Tibial artery (tissue), 4 donors: ENCODE measurements around the gene FERMT1.

Experiments used
- DNase-seq, 2 donors: peaks; one replicate each; pipeline ENCODE4 v3.0.0-alpha.2; 2019
- H3K27ac ChIP-seq, 2 donors: fragments of 200-600 bp; sonication (generic) in 1 of 2; 1 replicate in 1 of 2; 2 replicates in 1 of 2; pipeline ENCODE4 v1.5.1; 2018 to 2019; ENCODE audit warnings: mild to moderate bottlenecking in 1 of 2
- H3K27me3 ChIP-seq, 2 donors: fragments of 200-600 bp; sonication (generic) in 1 of 2; one replicate each; pipeline versions ENCODE4 v1.5.1 to v1.6.0; 2016 to 2019
- H3K36me3 ChIP-seq, 3 donors: fragments of 200-600 bp; sonication (generic) in 2 of 3; one replicate each; pipeline ENCODE4 v1.5.1; 2016 to 2019; ENCODE audit warnings: mild to moderate bottlenecking in 2 of 3
- H3K4me1 ChIP-seq, 4 donors: fragments of 200-600 bp; sonication (generic) in 2 of 4; 1 replicate in 3 of 4; 2 replicates in 1 of 4; pipeline ENCODE4 v1.5.1; 2016 to 2019
- H3K4me3 ChIP-seq, 2 donors: fragments of 200-600 bp; sonication (generic) in 1 of 2; 1 replicate in 1 of 2; 2 replicates in 1 of 2; pipeline ENCODE4 v1.5.1; 2018 to 2019; ENCODE audit warnings: mild to moderate bottlenecking in 2 of 2
- H3K9me3 ChIP-seq, 3 donors: fragments of 200-600 bp; sonication (generic) in 1 of 3; one replicate each; pipeline ENCODE4 v1.5.1; 2016 to 2019
- intact Hi-C: fragments of 100-400 bp; cut with DNase I; formaldehyde crosslinking; loops from one replicate; pipeline ENCODE4 v1.15.0; 2023; ENCODE audit warnings: low total_unique reads
- TF ChIP-seq, protein P1 (sequence below), 2 experiments: fragments of 200-600 bp in 1 of 2; fragments of 450-650 bp in 1 of 2; IDR thresholded peaks; one replicate each; pipeline ENCODE4 v1.5.1; 2017 to 2019; ENCODE audit warnings: antibody characterized with exemption in 2 of 2, mild to moderate bottlenecking in 1 of 2, moderate library complexity in 1 of 2

FERMT1 gene, protein sequence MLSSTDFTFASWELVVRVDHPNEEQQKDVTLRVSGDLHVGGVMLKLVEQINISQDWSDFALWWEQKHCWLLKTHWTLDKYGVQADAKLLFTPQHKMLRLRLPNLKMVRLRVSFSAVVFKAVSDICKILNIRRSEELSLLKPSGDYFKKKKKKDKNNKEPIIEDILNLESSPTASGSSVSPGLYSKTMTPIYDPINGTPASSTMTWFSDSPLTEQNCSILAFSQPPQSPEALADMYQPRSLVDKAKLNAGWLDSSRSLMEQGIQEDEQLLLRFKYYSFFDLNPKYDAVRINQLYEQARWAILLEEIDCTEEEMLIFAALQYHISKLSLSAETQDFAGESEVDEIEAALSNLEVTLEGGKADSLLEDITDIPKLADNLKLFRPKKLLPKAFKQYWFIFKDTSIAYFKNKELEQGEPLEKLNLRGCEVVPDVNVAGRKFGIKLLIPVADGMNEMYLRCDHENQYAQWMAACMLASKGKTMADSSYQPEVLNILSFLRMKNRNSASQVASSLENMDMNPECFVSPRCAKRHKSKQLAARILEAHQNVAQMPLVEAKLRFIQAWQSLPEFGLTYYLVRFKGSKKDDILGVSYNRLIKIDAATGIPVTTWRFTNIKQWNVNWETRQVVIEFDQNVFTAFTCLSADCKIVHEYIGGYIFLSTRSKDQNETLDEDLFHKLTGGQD

DNA sequence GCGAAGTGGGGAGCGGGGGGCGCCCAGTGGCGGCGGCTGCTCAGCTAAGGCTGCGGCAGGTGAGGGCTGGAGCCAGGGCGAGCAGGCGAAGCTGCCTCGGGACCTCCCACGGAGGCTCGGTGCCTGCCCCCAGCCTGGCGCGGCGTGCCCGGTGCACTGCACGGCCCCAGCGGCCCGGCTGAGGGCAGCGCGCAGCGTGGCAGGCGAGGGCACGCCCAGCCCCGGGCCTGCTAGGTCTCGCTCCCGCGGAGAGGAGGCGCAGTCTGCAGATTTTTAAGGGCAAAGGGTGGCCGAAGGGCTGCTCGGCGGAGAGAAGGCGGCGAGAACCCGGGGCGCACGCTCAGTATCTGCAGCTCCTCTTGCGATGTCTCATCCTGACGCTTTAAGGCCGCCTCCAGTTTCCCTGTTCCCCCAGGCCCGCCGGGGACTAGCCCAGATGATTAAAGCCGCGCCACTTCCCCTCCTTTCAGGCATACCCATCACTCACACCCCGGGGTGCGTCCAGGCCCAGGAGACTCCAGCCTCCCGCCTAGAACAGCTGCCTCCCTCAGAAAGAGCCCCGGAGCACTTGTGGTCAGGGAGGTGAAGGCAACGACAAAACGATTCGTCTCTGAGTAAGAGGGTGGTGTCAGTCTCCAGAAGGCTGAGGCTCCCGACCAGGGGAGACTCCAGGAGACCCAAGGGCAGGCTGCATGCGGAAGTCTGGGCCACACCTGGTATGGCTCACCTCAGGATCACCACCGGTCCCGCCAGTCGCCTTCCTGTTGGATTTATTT is at the start of gene FERMT1:
TSS of gene FERMT1 (minus strand) at position 158 of the 776 bp plus-strand sequence. CDS start 3,476 bp downstream, outside the sequence.
- Histone ChIP-seq H3K27me3 (peaks cover 0 to 31% of the 10 kb centered on the region in 2 donors), H3K9me3 (no peaks in the 10 kb centered on the region), H3K27ac (no peak within 1 kb of the TSS), H3K36me3 (no peaks in the 10 kb centered on the region), H3K4me1 (peaks cover 0 to 17% (median 13%) of the 10 kb centered on the region in 4 donors), H3K4me3 (peak within 1 kb of the TSS; percentile 40 to 49)
- intact Hi-C loops: no loop called here
- DNase-seq: no peak
- TF ChIP-seq, protein P1, sequence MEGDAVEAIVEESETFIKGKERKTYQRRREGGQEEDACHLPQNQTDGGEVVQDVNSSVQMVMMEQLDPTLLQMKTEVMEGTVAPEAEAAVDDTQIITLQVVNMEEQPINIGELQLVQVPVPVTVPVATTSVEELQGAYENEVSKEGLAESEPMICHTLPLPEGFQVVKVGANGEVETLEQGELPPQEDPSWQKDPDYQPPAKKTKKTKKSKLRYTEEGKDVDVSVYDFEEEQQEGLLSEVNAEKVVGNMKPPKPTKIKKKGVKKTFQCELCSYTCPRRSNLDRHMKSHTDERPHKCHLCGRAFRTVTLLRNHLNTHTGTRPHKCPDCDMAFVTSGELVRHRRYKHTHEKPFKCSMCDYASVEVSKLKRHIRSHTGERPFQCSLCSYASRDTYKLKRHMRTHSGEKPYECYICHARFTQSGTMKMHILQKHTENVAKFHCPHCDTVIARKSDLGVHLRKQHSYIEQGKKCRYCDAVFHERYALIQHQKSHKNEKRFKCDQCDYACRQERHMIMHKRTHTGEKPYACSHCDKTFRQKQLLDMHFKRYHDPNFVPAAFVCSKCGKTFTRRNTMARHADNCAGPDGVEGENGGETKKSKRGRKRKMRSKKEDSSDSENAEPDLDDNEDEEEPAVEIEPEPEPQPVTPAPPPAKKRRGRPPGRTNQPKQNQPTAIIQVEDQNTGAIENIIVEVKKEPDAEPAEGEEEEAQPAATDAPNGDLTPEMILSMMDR (IDR thresholded peaks at IDR 0.05): no peak

DNA sequence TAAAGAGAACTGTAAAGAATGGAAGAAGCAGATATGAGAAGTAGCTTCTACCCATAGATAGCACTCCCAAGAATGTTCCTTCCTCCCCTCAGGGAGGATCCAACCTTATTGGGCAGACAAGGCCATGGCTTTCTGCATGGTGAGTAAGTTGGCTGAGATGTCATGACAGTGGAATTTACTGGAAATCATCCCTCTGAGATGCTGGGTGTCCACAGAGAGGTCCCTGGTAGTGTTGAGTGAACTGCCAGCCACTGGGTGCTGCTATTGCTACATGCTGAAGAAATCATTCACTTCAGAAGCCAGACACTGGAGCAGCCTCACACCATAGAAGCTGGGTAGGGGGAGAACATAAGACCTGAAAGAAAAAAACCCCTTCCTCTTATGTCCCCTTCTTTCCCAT is 46.4 kb upstream of the FERMT1 start:
- DNase-seq: no peak
- H3K9me3 ChIP-seq: no peaks in the 10 kb centered on the region
- H3K27ac ChIP-seq: no peak overlapping the region
- TF ChIP-seq, protein P1 (IDR thresholded peaks at IDR 0.05): no peak
- intact Hi-C loops: no loop called here
- H3K36me3 ChIP-seq: no peaks in the 10 kb centered on the region
- no peak overlapping the region for H3K4me3 ChIP-seq
- H3K27me3 ChIP-seq: no peaks in the 10 kb centered on the region
- peaks cover 0 to 15% (median 9%) of the 10 kb centered on the region in 4 donors for H3K4me1 ChIP-seq

DNA sequence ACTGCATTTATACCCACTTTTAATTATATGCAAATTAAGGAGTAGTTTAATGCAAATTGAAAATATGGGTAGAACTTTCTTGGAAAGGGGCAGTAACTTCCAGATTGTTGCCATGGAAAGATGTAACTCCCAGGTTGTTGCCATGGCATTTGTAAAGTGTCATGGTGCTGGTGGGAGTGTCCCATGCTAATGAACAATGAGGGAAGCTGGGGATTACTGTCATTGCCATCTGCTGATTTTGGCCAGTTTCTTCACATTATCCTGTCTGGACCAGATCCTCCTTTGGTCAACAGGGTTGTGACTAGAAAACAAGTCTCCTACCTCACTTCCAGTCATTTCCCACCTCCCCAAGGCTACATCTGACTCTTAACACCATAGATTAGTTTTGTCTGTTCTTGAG is 45.4 kb upstream of the FERMT1 start:
- DNase-seq: no peak
- H3K27ac ChIP-seq: no peak overlapping the region
- intact Hi-C loops: no loop called here
- TF ChIP-seq, protein P1 (IDR thresholded peaks at IDR 0.05): no peak
- no peaks in the 10 kb centered on the region for H3K36me3 ChIP-seq
- no peak overlapping the region for H3K4me3 ChIP-seq
- H3K4me1 ChIP-seq: peaks cover 0 to 16% (median 10%) of the 10 kb centered on the region in 4 donors
- H3K27me3 ChIP-seq: no peaks in the 10 kb centered on the region
- no peaks in the 10 kb centered on the region for H3K9me3 ChIP-seq

DNA sequence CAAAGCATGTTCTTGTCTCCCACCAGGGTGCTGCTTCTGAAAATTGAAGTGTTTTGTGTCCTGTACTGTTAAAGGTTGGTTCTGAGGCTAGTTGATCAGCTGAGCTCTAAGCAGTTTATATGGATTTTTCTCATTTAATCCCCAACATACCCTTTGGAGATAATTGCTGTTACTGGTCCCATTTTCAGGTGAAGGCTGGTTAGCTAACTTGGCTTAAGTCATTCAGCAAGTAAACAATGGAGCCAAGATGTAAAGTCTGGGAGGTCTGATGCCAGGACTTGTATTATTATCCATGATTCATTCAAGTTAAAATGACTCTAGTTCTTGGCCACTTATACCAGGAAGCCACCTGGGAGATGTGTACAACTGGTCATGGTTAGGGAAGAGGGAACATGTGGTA is 42.5 kb upstream of the FERMT1 start:
- DNase-seq: no peak
- H3K4me1 ChIP-seq: peaks cover 0 to 30% (median 15%) of the 10 kb centered on the region in 4 donors
- intact Hi-C loops: no loop called here
- H3K4me3 ChIP-seq: no peak overlapping the region
- no peaks in the 10 kb centered on the region for H3K36me3 ChIP-seq
- no peaks in the 10 kb centered on the region for H3K27me3 ChIP-seq
- no peaks in the 10 kb centered on the region for H3K9me3 ChIP-seq
- TF ChIP-seq, protein P1 (IDR thresholded peaks at IDR 0.05): no peak
- no peak overlapping the region for H3K27ac ChIP-seq

DNA sequence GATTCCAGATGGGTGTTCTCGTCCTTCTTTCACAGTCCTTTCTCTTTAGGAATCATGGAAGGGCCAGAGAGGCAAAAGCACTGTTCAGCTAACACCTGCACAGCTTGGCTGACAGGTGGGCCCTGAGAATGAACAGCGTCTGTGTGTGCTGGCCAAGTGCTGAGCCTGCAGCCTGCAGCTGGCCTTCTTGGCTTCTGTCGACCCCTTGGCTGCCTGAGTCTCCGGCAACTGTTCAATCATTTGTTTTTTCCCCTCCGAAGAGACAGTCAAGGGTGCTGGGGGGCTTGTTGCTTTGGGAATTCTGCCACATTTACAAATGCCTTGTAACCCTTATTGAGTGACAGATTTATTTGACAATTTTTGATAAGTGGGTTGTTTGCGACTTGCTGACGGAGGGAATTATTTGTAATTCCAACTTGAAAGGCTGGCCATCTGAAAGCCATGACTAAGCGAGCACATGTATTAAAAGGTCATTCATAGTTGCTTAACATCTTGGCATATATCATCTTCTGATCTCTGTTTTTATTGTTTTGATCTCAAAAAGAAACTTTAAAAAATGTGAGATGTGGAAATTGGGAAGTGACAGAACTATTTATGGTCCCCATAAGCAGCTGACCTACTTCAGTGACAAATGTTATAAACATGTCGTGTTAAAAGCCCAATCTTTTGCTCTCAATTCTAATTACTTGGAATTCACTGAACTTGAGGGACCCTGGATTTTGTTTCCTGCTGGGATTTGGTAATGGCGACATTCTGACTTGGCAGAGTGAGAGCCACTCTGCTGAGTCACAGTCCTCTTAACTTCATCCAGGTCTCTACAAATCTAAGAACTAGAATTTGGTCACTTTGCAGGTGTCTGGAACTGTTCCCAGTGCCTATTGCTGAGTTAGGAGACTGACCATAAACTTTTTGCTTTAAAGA is 41.9 kb upstream of the FERMT1 start:
- intact Hi-C loops: no loop called here
- Histone ChIP-seq H3K9me3 (no peaks in the 10 kb centered on the region), H3K36me3 (no peaks in the 10 kb centered on the region), H3K4me1 (peaks cover 0 to 30% (median 15%) of the 10 kb centered on the region in 4 donors), H3K27ac (no peak overlapping the region), H3K4me3 (no peak overlapping the region), H3K27me3 (no peaks in the 10 kb centered on the region)
- no peak for DNase-seq
- TF ChIP-seq, protein P1 (IDR thresholded peaks at IDR 0.05): no peak
